Fibroblast of lung (primary cell): ENCODE measurements around the gene CYP24A1. TPM values are rescaled to one million over a fixed set of nuclear protein-coding genes. Genes with fewer than 3 reads are reported as not detected.

Experiments used
- DNase-seq, 2 donors: peaks; one replicate each; pipeline versions ENCODE4 v3.0.0 to v3.0.0-alpha.2; 2010; ENCODE audit warnings: low read depth in 2 of 2
- H2AFZ ChIP-seq: 2 replicates; pipeline ENCODE4 v1.5.1; 2012; ENCODE audit warnings: low read length, control low read depth, inconsistent platforms
- H3K27ac ChIP-seq: 2 replicates; pipeline ENCODE4 v1.5.1; 2011; ENCODE audit warnings: low read length, control low read depth; ENCODE audit not compliant: insufficient read depth
- H3K27me3 ChIP-seq: 2 replicates; pipeline ENCODE4 v1.5.1; 2011; ENCODE audit warnings: mild to moderate bottlenecking, low read length; ENCODE audit not compliant: control insufficient read depth, insufficient read depth
- H3K36me3 ChIP-seq: 2 replicates; pipeline ENCODE4 v1.5.1; 2011; ENCODE audit warnings: low read length; ENCODE audit not compliant: control insufficient read depth, insufficient read depth
- H3K4me1 ChIP-seq: 2 replicates; pipeline ENCODE4 v1.5.1; 2011; ENCODE audit warnings: low read length; ENCODE audit not compliant: control insufficient read depth, insufficient read depth; ENCODE audit errors: extremely low read depth
- H3K4me2 ChIP-seq: 2 replicates; pipeline ENCODE4 v1.5.1; 2011; ENCODE audit warnings: low read length, control low read depth; ENCODE audit not compliant: insufficient read depth; ENCODE audit errors: extremely low read depth
- H3K4me3 ChIP-seq, 4 experiments: fragments of 200-600 bp in 1 of 4; sonication (generic) in 1 of 4; replicated peaks in 1 of 4; 2 replicates each; pipeline ENCODE4 v1.5.1; 2011 to 2016; ENCODE audit warnings: low read length in 4 of 4, low read depth in 3 of 4, mild to moderate bottlenecking in 3 of 4, control low read depth in 2 of 4, inconsistent platforms in 1 of 4, mixed read lengths in 1 of 4; ENCODE audit not compliant: insufficient read depth in 1 of 4; ENCODE audit errors: control extremely low read depth in 1 of 4
- H3K79me2 ChIP-seq: 2 replicates; pipeline ENCODE4 v1.5.1; 2012; ENCODE audit warnings: mild to moderate bottlenecking, low read length, inconsistent platforms; ENCODE audit not compliant: control insufficient read depth, insufficient read depth
- H3K9ac ChIP-seq: 2 replicates; pipeline ENCODE4 v1.5.1; 2011; ENCODE audit warnings: mild to moderate bottlenecking, low read length, control low read depth; ENCODE audit not compliant: insufficient read depth
- H3K9me3 ChIP-seq: 2 replicates; pipeline ENCODE4 v1.5.1; 2012; ENCODE audit warnings: low read depth, low read length; ENCODE audit not compliant: control insufficient read depth, insufficient read depth
- H4K20me1 ChIP-seq: 2 replicates; pipeline ENCODE4 v1.5.1; 2011; ENCODE audit warnings: low read length; ENCODE audit not compliant: control insufficient read depth, insufficient read depth; ENCODE audit errors: extremely low read depth
- EZH2 ChIP-seq: IDR thresholded peaks from 2 replicates; pipeline ENCODE4 v1.5.1; 2012; ENCODE audit warnings: low read length, control low read depth, mild to moderate bottlenecking; ENCODE audit errors: missing control alignments
- polyA plus RNA-seq, 2 donors: library from polyadenylated mRNA; depleted of rRNA in 1 of 2; stranded (reverse) in 1 of 2; unstranded in 1 of 2; fragments of >200 nt; gene quantifications; 2 replicates each; pipeline ENCODE4 v1.2.1, GENCODE V29; 2011 to 2012; ENCODE audit warnings: missing spikeins in 1 of 2
- total RNA-seq: library from RNA; depleted of rRNA; stranded (reverse); fragments of >200 nt; gene quantifications from 2 replicates; pipeline ENCODE4 v1.2.1, GENCODE V29; 2014
- TF ChIP-seq, protein P1 (sequence below), 2 donors: IDR thresholded peaks in 1 of 2; conservative IDR thresholded peaks in 1 of 2; 1 replicate in 1 of 2; 2 replicates in 1 of 2; pipeline ENCODE4 v1.5.1; 2011 to 2012; ENCODE audit warnings: low read length in 2 of 2, control low read depth in 1 of 2, inconsistent platforms in 1 of 2, low read depth in 1 of 2, mild to moderate bottlenecking in 1 of 2

CYP24A1 gene
- total and polyA plus RNA-seq, 2 donors (not counting 1 experiment from before 2014, with no cell fraction given) = not detected

DNA sequence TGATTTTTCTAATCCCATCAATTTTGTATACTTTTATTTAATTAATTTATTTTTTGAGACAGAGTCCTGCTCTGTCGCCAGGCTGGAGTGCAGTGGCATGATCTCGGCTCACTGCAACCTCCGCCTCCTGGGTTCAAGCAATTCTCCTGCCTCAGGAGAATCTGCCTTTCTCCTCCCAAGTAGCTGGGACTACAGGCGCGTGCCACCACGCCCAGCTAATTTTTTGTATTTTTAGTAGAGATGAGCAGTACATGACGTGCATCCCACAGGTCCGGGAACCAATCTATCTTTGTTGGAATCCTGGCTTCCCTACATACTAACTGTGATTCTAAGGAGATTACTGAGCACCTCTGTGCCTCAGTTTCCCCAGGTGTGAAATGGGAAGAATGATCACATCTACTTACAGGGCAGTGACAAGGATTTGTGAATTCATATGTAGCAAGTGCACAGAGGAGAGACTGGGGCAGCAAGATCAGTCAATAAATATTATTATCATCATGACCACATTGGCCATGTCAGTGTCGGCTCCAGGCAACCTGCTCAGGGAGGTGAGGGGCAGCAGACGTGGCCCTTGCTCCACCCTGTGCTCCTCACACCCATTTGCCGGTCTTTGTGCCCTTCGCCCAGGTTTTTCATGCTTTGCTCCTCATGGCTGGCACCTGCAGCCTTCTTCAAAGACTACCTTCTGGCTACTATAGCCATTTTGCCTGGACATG lies 22.1 kb downstream of the CYP24A1 start:
- Histone ChIP-seq H3K36me3 (no peaks in the 10 kb centered on the region), H3K4me3 (no peak overlapping the region), H3K9ac (no peak overlapping the region), H3K79me2 (no peaks in the 10 kb centered on the region), H4K20me1 (no peaks in the 10 kb centered on the region), H3K27ac (no peak overlapping the region), H3K9me3 (no peaks in the 10 kb centered on the region), H3K4me1 (no peaks in the 10 kb centered on the region), H2AFZ (no peak overlapping the region), H3K27me3 (peaks cover 4% of the 10 kb centered on the region), H3K4me2 (no peak overlapping the region)
- TF ChIP-seq, protein P1, sequence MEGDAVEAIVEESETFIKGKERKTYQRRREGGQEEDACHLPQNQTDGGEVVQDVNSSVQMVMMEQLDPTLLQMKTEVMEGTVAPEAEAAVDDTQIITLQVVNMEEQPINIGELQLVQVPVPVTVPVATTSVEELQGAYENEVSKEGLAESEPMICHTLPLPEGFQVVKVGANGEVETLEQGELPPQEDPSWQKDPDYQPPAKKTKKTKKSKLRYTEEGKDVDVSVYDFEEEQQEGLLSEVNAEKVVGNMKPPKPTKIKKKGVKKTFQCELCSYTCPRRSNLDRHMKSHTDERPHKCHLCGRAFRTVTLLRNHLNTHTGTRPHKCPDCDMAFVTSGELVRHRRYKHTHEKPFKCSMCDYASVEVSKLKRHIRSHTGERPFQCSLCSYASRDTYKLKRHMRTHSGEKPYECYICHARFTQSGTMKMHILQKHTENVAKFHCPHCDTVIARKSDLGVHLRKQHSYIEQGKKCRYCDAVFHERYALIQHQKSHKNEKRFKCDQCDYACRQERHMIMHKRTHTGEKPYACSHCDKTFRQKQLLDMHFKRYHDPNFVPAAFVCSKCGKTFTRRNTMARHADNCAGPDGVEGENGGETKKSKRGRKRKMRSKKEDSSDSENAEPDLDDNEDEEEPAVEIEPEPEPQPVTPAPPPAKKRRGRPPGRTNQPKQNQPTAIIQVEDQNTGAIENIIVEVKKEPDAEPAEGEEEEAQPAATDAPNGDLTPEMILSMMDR (conservative IDR thresholded peaks at IDR 0.05 in 1 of 2, IDR thresholded peaks at IDR 0.05 in 1 of 2; ENCODE audit: low read depth in 1 of 2, low read length in 2 of 2) = no peak
- no peak for TF ChIP-seq EZH2
- no peak for DNase-seq

DNA sequence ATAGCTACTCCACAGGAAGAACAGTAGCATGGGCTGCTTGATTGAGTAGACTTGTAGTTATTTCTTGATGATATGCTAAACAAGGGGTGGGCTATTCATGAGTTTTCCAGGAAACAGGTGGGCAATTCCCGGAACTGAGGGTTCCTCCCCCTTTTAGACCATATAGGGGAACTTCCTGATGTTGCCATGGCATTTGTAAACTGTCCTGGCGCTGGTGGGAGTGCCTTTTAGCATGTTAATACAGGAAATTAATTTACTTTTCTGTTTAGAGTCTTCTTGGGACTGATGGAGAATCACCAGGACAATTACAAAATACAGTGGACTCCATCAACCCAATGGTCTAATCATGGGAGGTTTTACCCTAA lies 22.7 kb downstream of the CYP24A1 start:
- no peaks in the 10 kb centered on the region for H3K36me3 ChIP-seq
- H3K4me3 ChIP-seq = no peak overlapping the region
- no peaks in the 10 kb centered on the region for H3K9me3 ChIP-seq
- no peaks in the 10 kb centered on the region for H4K20me1 ChIP-seq
- no peak for DNase-seq
- H3K4me2 ChIP-seq = no peak overlapping the region
- no peaks in the 10 kb centered on the region for H3K27me3 ChIP-seq
- H2AFZ ChIP-seq = no peak overlapping the region
- no peak overlapping the region for H3K27ac ChIP-seq
- no peaks in the 10 kb centered on the region for H3K79me2 ChIP-seq
- no peaks in the 10 kb centered on the region for H3K4me1 ChIP-seq
- H3K9ac ChIP-seq = no peak overlapping the region
- no peak for TF ChIP-seq EZH2
- TF ChIP-seq, protein P1 (conservative IDR thresholded peaks at IDR 0.05 in 1 of 2, IDR thresholded peaks at IDR 0.05 in 1 of 2; ENCODE audit: low read depth in 1 of 2, low read length in 2 of 2) = no peak

DNA sequence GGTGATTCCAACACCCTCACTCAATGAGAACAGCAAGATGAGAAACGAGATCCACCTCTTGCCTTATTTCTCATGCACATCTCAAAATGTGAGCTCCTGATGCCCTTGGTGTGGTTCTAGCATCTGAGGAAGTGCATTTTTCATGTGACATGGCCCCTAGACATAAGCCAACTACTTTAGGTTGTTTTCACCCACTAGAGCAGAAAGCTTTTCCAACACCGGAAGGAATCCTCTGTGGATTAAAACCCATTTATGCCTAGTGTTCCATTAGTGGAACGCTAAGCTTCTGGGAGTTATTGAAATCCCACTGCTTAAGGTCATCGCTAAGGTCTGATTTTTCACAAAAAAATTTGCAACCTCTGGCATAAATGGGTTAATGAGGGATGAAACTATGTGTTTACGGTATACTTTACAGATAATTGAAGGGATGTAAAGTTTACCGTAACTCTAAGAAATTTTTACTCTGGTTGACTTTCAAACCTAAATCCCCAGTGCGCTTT lies 24.0 kb downstream of the CYP24A1 start:
- Histone ChIP-seq H3K79me2 (no peaks in the 10 kb centered on the region), H4K20me1 (no peaks in the 10 kb centered on the region), H2AFZ (no peak overlapping the region), H3K27me3 (no peaks in the 10 kb centered on the region), H3K4me3 (no peak overlapping the region), H3K27ac (no peak overlapping the region), H3K36me3 (no peaks in the 10 kb centered on the region), H3K9ac (no peak overlapping the region), H3K9me3 (no peaks in the 10 kb centered on the region), H3K4me2 (no peak overlapping the region), H3K4me1 (no peaks in the 10 kb centered on the region)
- TF ChIP-seq, protein P1 (conservative IDR thresholded peaks at IDR 0.05 in 1 of 2, IDR thresholded peaks at IDR 0.05 in 1 of 2; ENCODE audit: low read depth in 1 of 2, low read length in 2 of 2) = no peak
- no peak for TF ChIP-seq EZH2
- no peak for DNase-seq
